Loucy (cell line): ENCODE data around the gene CD52.

ENCODE experiments used
- CTCF ChIP-seq: fragments of 200-600 bp; sonication (generic); conservative IDR thresholded peaks from 2 replicates; pipeline ENCODE4 v1.5.1; 2014; ENCODE audit warnings: mild to moderate bottlenecking, antibody characterized with exemption, low read length
- EZH2phosphoT487 ChIP-seq: fragments of 200-600 bp; IDR thresholded peaks from 2 replicates; pipeline ENCODE4 v1.6.1; 2018; ENCODE audit warnings: antibody characterized with exemption, mild to moderate bottlenecking, moderate library complexity, borderline replicate concordance

- TF ChIP-seq CTCF (no peak), EZH2phosphoT487 (no peak)
Observed at GRCh38 chr1:26317612-26318337, at the start of gene CD52.
